NCI-H524 (cell line): ENCODE measurements around the gene MYADML2.

ENCODE experiments used
- DNase-seq, 2 experiments: peaks; one replicate each; lab custom pipeline; 2025; lab: John Stamatoyannopoulos, UW

The MYADML2 gene

DNA sequence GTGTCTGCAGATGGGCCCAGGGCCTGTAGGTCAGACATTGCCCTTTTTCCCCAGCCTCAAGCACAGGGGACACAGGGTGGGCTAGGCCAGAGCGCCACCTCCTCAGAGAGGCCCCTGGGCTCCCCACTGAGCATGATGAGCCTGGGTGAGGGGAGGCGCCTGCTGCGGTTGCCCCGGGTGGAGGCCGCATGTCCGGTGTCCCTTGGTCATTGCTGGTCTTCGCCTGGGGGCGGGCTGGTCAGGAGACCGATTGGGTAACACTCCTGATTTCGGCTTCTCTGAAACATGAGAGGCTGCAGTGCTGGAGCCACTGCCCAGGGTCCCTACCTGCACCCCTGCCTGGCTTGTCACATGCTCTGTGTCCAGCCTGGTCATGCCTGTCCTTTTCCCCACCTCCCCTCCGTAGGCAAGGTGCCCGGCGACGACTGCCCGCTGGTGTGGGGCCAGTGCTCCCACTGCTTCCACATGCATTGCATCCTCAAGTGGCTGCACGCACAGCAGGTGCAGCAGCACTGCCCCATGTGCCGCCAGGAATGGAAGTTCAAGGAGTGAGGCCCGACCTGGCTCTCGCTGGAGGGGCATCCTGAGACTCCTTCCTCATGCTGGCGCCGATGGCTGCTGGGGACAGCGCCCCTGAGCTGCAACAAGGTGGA, 47.4 kb downstream of the MYADML2 start:
- DNase-seq = no peak

DNA sequence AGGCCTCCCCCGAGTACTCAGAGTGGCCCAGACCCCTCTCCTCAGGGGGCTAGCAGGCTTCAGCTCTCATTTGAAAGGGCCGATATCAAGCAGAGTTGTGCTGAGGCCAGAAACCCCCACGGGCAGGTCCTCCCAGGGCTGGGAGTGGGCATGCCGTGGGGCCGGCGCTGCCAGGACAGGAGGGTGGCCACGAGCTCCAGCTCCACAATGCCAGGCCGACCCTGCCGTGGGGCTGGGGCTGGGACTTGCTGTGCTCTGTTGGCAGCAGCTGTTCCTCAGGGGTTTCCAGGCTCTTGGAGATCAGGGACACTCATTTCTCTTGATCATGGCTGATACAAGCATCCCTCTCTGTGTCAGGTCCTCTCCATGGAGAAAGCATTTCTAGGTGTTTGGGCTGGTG, 48.1 kb downstream of the MYADML2 start:
- no peak for DNase-seq

DNA sequence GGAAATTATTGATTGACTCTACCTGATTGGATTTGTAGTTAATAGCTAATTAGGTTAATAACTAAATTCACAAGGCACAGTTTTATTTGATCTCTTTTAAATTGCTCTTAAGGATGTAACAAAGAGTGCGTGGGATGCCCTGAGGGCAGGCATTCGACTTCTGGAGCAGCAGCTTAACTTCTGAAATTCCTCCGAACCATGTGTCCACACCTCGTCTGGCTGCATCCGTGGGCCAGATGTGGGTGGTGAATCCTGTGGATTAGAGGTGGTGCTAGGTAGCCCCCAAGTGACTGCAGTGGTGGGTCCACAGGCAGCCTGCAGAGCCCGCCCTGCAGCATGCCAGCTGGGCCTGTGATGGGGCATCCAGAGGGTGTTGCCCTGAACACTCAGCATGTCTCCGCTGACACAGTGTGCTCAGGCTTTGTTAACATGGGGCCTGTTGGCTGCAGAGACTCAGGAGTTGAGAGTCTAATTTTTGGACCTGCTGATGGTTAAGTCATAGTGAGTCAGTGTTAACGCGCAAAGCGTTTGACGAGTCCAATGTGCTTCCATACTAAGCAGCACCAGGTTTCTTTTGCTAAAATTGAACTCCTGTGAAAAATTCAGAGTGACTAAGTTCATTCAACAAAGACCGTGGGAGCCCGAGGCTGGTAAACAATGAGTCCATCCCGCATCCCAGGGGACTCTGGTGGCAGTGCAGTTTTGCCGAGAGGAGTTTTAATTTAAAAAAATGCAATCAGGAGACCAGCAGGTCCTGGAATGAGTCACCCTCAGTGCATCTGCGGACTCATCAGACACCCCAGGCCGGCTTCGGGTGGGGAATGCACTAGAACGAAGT, 48.8 kb downstream of the MYADML2 start:
- DNase-seq = no peak

DNA sequence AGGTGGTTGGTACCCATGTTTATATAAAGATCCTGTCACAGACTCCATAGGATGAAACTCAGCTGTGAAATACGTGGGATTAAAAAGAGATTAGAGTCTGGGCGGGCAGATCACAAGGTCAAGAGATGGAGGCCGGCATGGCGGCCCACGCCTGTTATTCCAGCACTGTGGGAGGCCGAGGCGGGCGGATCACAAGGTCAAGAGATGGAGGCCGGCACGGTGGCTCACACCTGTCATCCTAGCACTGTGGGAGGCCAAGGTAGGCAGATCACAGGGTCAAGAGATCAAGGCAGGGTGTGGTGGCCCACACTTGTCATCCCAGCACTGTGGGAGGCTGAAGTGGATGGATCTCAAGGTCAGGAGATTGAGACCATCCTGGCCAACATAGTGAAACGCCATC, 51.6 kb downstream of the MYADML2 start:
- no peak for DNase-seq

DNA sequence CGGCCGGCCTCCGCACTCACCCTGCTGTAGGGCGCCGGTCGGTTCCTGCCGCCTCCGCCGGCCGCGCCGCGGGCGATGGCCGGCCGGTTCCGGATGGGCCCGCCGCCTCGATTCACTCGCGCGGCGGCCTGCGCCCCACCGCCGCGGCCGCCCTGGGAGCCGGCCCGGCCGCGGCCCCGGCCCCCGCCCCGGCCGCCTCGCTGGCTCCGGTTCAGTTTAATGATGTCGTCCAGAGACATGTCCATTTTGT, 55.8 kb downstream of the MYADML2 start:
- no peak for DNase-seq

DNA sequence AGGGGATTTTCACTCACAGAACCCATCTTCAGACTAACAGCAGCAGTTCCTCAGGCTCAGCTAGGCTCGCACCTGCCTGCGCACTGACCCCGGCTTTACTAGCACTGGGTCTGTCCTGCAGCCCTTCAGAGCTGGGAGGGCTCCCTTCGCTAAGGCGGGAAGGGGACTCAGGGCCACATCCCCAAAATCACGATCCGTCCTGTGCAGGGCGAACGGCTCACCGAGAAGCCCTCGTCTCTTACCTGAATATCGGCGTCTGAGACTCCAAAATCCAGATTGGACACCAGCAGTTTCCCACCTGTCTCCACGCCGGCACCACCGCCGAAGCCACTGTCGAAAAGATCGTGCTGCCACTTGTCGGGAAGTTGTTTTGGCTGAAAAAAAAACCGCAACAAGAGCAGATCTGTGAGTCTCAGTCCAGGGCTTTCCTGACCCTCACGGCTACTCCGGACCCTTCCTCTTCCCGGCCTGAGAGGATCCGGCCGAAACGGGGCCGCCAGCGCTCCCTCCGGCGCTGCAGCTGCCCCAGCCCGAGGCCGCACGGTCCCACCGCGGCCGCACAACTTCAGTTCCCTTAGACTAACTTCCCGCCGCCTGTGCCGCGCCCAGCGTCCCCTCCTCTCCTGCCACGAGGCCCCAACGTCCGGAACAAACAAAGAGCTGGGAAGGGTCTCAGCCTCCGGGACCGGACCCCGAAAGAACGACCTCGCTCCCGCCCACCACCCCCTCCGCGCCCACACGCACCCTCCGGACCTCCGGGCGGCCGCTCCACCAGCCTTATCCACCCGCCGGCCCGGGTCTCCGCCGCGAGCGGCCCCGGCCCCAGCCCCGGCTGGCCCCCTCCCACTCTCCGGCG, 56.4 kb downstream of the MYADML2 start:
- no peak for DNase-seq
